HG03521 (cell line): ENCODE measurements around the gene DAPK2.

Experiments used
- ATAC-seq: cut with Tn5 transposase; IDR thresholded peaks from one replicate; pipeline ENCODE4 v1.9.1; 2021; ENCODE audit warnings: mild to moderate bottlenecking, moderate library complexity; ENCODE audit not compliant: unreplicated experiment

DAPK2 gene

GRCh38 chr15:63999177-63999576, 47.1 kb downstream of the DAPK2 start:
- no peak for ATAC-seq

- ATAC-seq: no peak
These were observed 47.8 kb downstream of the DAPK2 start for GRCh38 chr15:63998489-63998888.

GRCh38 chr15:63997715-63998442, 48.4 kb downstream of the DAPK2 start:
- ATAC-seq: no peak

DNA sequence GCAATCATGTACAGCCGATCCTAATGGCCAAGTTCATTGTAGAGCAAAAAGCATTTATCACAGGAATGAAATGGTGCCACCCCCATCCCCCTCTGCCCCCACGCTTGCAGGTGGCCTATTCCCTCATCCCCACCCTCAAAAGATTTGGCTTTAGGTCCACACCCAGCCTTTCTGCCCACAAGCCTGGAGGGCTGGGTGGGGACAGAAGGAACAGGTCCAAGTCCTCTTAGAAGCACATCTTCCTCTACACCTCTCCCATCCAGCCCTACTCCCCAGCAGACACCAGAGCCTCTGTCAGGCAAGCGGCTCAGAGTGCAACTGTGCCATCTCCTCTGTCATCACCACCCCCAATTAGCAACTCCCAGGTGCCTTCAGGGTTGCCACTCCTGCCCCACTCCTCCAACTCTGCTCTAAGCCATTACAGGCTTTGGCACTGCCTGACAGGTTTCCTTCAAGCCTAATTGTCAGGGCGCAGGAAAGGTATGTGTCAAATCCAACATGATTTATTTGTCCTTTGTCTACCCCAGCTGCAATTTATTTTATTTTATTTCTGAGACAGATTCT, 49.4 kb downstream of the DAPK2 start:
- ATAC-seq: no peak

DNA sequence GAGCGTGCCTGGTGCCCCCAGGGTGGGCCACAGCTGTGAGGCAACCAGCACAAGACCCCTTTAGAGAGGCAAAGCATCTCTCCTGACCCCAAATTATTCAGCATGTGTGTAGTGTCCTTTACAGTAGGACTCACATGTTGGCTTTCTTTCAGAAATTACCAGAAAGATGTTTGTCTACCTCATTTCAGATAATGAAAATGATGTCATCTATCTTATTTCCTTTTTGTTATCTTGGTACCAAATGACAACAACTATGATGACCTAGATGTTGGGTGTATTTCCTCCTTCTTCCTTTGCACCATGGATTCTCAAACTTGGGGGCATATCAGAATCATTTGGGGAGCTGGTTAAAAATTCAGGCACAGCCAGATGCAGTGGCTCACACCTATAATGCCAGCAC, 50.5 kb downstream of the DAPK2 start:
- no peak for ATAC-seq

GRCh38 chr15:63994073-63994600, 52.1 kb downstream of the DAPK2 start:
- no peak for ATAC-seq

DNA sequence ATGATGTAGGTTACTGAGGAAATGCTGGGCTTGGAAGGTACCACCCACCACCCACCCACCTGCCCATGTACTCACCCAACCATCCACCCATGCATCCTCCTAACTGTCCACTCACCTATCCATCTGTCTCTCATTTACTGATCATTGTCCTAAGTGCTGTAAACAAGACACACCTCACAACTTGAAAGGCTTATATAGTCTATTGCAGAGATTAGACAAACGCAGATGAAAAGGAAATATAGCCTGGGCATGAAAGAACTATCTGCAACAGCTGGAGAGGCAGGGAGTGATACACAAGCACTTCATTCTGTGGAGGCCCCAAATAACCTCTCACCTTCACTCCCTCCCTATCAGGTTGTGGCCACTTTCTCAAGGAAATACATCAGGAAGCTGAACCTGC, 54.0 kb downstream of the DAPK2 start:
- ATAC-seq: no peak

GRCh38 chr15:63991706-63992105, 54.6 kb downstream of the DAPK2 start:
- ATAC-seq: no peak

GRCh38 chr15:63990454-63990853, 55.8 kb downstream of the DAPK2 start:
- no peak for ATAC-seq

DNA sequence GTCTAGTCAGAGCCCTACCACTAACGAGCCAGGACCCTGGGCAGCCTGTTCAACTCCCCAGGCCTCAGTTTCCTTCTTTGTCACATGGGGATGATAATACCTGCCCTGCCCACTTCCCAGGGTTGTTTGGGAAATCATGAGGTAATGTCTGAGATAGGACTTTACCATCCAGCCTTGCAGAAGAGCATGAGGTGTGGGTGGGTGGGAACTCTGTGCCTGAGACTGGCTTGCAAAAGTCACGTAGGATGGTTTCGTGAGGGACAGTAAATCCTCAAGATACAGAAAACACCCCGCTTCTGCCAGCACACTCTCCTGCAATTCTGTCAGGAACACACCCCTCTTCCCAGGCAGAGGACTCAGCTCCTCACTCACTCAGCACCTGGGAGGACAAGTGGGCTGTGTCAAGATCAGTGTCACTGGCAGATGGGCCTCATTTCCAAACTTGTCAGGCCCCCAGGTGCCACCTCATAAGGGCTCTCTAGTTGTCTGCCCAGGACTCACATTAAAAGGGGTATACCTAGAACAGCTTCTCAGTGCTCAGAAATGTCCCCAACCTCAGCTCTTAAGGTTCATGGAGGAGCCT, 58.4 kb downstream of the DAPK2 start:
- no peak for ATAC-seq

DNA sequence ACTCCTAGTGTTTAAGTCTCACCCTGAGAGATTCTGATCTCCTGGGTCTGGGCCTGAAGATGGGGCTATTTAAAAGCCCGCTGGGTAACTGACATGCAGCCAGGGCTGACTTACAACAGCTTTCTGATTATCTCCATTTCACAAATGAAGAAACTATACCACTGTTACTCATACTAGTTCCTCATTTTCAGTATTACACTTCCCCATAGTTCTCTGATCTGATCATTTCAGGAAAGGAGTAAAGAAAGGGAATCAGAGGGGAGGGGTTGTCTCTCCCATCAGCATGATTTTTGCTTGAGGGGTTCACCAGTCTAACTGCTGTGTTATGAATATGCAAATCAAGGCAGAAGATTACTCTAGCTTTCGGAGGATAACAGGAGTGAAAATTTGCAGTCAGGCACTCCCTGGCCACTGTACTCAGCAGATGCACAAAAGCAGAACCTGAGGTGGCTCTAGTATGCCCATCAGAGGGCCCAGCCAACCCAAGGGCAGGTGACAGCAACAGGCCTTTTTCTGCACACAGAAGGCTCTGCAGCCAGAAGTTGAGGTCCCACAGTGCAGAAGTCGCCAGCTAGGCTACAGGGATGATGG, 59.4 kb downstream of the DAPK2 start:
- ATAC-seq: peak; percentile 72

- no peak for ATAC-seq
These were observed 60.1 kb downstream of the DAPK2 start for GRCh38 chr15:63986185-63986680.

DNA sequence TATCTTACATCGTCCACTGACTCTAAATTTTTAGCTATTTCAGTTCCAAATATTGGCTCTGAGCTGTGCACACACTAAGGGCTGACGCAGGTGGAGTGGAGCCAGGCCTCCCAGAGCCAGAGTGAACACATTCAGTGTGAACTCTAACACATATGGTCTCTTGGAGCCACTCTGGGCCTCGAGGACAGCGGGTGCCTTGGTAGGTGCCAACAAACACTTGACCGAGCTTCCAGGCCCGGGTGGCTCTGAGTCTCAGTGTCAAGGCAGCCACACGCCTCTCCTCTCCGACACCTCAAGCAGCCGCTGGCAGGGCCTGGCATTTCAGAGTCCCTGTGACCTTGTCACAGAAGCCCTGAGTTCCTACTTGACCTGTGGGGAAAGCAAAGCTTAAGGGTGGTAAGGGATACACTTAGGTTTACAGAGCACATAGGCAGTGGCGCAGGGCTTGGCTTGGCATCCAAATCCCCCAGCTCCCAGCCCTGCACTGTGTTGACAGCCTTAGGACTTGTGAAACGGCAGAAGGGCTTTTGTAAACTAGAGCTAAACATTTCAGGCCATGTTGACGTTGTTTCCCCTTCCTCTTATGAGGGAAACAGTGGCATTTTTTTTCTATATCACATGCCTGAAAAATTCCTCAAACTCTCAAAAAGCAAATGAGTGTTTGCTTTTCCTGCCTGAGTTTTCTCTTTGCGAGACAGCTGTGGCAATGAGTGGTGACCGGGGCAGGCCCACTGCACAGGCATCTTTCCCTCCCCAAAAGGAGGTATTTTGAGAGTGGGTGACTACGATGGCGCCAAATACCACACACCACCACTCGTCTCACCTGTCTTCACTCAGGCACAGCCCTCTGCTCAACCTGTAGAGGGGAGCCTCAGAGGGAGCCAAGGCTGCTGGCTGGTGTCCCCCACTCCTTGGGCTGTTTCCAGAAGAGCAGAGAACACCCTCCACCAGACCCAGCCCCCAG, 60.8 kb downstream of the DAPK2 start:
- no peak for ATAC-seq

DNA sequence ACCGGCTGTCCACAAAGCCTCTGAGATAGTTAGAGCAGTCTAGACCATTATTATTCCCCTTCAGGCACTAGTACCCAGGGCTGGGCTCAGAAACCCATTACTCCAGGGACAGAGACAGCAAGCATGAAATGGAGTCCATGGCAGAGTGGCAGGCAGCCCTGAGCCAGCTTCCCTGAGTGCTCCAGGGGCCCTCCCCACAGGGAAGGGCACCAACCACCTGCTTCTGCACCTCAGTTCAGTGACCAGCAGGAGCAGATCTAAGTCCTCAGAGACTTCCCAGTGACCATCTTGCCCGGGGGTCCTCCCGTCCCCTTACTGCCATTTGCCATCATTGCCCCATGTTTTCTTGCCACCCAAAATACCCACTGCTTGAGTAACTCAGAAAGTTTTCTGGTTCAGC, 62.0 kb downstream of the DAPK2 start:
- no peak for ATAC-seq

DNA sequence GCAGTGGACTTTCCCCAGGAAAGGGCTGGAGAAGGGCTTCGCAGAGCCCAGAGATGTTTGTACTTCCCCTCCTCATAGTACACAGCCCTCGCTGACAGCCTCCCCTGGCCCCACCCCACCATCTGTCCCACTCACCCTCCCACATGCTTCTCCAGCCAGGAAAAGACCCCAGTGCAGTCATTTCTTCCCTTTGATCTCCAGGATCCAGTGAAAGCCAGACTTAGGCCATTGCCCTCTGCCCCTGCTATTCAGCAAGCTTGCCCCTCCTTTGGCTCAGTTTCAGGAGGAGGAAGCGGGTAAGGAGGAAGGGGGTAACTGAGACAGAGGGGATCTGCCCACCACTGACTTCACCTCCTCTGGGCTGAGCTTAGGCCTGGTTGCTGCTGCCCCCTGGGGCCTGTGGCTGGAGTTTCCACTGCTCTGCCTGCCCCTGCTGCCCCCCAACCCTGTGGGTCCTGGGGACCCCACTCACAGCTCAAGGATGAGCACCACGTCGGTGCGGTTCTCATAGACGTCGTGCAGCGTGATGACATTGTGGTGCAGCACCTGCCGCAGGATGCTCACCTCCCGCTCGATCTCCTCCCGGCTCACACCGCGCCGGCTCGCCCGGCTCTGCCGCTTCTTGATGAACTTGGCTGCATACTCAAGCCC, 63.1 kb downstream of the DAPK2 start:
- no peak for ATAC-seq

DNA sequence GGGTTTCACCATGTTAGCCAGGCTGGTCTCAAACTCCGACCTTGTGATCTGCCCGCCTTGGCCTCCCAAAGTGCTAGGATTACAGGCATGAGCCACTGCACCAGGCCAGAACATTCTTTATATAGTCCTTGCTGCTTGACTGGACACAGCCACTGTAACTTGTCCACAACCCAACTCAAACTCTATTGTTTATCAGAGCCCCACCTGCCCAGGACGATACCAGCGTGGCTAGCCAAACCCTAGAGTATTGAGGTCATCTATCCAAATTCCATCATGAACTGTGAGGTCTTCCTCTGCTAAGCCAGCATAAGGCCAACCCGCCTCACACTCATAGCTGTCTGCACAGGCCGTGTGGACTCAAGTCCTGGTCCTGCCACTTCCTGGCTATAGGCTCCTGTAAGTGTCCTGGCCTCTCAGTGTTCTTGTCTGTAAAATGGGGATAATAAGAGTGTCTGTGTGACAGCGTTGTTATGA, 63.9 kb downstream of the DAPK2 start:
- no peak for ATAC-seq

- ATAC-seq: no peak
These were observed 64.5 kb downstream of the DAPK2 start for GRCh38 chr15:63981596-63982320.

DNA sequence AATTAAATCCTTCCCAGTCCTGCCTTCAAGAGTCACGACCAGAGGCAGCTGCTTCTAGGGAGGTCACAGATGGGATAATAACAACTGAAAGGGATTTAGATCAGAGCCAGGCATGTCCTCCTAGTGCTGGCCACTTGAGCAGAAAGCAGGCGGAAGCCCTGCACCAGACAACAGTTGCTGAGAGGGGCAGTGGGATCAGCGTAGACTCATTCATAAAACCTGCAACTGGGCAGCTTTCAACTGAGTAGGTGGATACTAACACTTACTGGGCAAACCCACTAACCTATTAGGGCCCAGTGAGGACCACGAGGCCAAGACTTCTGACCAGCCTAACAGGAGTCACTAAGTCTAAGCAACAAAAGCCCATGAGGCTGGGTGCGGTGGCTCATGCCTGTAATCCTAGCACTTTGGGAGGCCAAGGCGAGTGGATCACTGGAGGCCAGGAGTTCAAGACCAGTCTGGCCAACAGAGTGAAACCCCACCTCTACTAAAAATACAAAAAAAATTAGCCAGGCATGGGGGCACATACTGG, 67.0 kb downstream of the DAPK2 start:
- no peak for ATAC-seq
